Activated CD4-positive, CD25-positive, alpha-beta regulatory T cell treated with anti-CD3 and anti-CD28 coated beads, Interleukin-2, amount 50 U/mL, for 24 hours (primary cell): Measurements from ENCODE around the gene SLC16A12.
"Not testable (repeated sequence)": the region's sequence is repeated elsewhere in the genome, so short reads cannot be mapped to it uniquely, and the experiment has no call there.

ENCODE experiments used
- ATAC-seq, 2 donors: fragments of 150-1000 bp; cut with Tn5 transposase; one replicate each; pipeline ENCODE4 v1.10.0; 2021; ENCODE audit warnings: mild to moderate bottlenecking in 1 of 2, moderate library complexity in 1 of 2

SLC16A12 gene

GRCh38 chr10:89468191-89468965 lies 67.0 kb downstream of the SLC16A12 start:
- no peak for ATAC-seq

GRCh38 chr10:89466599-89467035 lies 68.8 kb downstream of the SLC16A12 start:
- ATAC-seq = no peak

GRCh38 chr10:89465196-89465595 lies 70.2 kb downstream of the SLC16A12 start:
- ATAC-seq = no peak

- no peak for ATAC-seq
Measured at GRCh38 chr10:89463846-89464537, 71.4 kb downstream of the SLC16A12 start.

- ATAC-seq = no peak
Measured at GRCh38 chr10:89458784-89459183, 76.6 kb downstream of the SLC16A12 start.

GRCh38 chr10:89458291-89458690 lies 77.1 kb downstream of the SLC16A12 start:
- ATAC-seq = no peak

GRCh38 chr10:89454561-89455347 lies 80.6 kb downstream of the SLC16A12 start:
- no peak for ATAC-seq

- no peak for ATAC-seq
Measured at GRCh38 chr10:89452193-89452592, 83.2 kb downstream of the SLC16A12 start.

- no peak for ATAC-seq
Measured at GRCh38 chr10:89450901-89451300, 84.5 kb downstream of the SLC16A12 start.

GRCh38 chr10:89444819-89445218 lies 90.6 kb downstream of the SLC16A12 start:
- not testable (repeated sequence) for ATAC-seq

GRCh38 chr10:89442289-89442688 lies 93.1 kb downstream of the SLC16A12 start:
- ATAC-seq = no peak

GRCh38 chr10:89440226-89441009 lies 95.0 kb downstream of the SLC16A12 start:
- ATAC-seq = no peak

- no peak for ATAC-seq
Measured at GRCh38 chr10:89438525-89438924, 96.9 kb downstream of the SLC16A12 start.

GRCh38 chr10:89431977-89432376 lies 103.4 kb downstream of the SLC16A12 start:
- no peak for ATAC-seq

- ATAC-seq = no peak
Measured at GRCh38 chr10:89428877-89429276, 106.5 kb downstream of the SLC16A12 start.

GRCh38 chr10:89427629-89428028 lies 107.8 kb downstream of the SLC16A12 start:
- ATAC-seq = no peak

GRCh38 chr10:89426230-89426868 lies 109.0 kb downstream of the SLC16A12 start:
- peak; percentile 41 to 53 for ATAC-seq

GRCh38 chr10:89425000-89425399 lies 110.4 kb downstream of the SLC16A12 start:
- ATAC-seq = no peak

- ATAC-seq = no peak
Measured at GRCh38 chr10:89421018-89421476, 114.3 kb downstream of the SLC16A12 start.

- ATAC-seq = no peak
Measured at GRCh38 chr10:89419548-89419947, 115.8 kb downstream of the SLC16A12 start.

- no peak for ATAC-seq
Measured at GRCh38 chr10:89416465-89416864, 118.9 kb downstream of the SLC16A12 start.
